GM12878 (cell line): ENCODE measurements around the gene SORL1.

Experiments
- CTCF ChIP-seq, 3 experiments: IDR thresholded peaks in 2 of 3; conservative IDR thresholded peaks in 1 of 3; 2 replicates each; pipeline ENCODE4 v1.5.1; 2011; ENCODE audit warnings: low read depth in 3 of 3, low read length in 3 of 3, mild to moderate bottlenecking in 3 of 3, control low read depth in 2 of 3, moderate library complexity in 2 of 3, inconsistent platforms in 1 of 3, mixed read lengths in 1 of 3; ENCODE audit not compliant: control insufficient read depth in 2 of 3, insufficient read depth in 1 of 3; ENCODE audit errors: extremely low read depth in 1 of 3
- HCFC1 ChIP-seq: fragments of 150-350 bp; IDR thresholded peaks from 2 replicates; pipeline ENCODE4 v1.6.1; 2014; ENCODE audit warnings: low read length
- NBN ChIP-seq: fragments of 450-650 bp; IDR thresholded peaks from 2 replicates; pipeline ENCODE4 v1.6.1; 2016
- NR2C1 ChIP-seq: fragments of 450-650 bp; IDR thresholded peaks from 2 replicates; pipeline ENCODE4 v1.6.1; 2017; ENCODE audit warnings: antibody characterized with exemption, mild to moderate bottlenecking, moderate library complexity
- RFX5 ChIP-seq: IDR thresholded peaks from 2 replicates; pipeline ENCODE4 v1.6.1; 2011; ENCODE audit warnings: low read depth, low read length, improper control_type of control experiment
- SP1 ChIP-seq: IDR thresholded peaks from one replicate; pipeline ENCODE4 v1.6.1; 2011; ENCODE audit warnings: low read depth, low read length

- no peak for TF ChIP-seq CTCF (IDR thresholded peaks at IDR 0.05 in 2 of 3, conservative IDR thresholded peaks at IDR 0.05 in 1 of 3; ENCODE audit: control insufficient read depth in 2 of 3, extremely low read depth in 1 of 3, insufficient read depth in 1 of 3, low read depth in 3 of 3, low read length in 3 of 3)
- TF ChIP-seq HCFC1 = no peak
- TF ChIP-seq SP1 = no peak
- TF ChIP-seq NR2C1 = no peak
- no peak for TF ChIP-seq NBN
- TF ChIP-seq RFX5 = no peak
Measured at GRCh38 chr11:121489823-121490222, 37.7 kb downstream of the SORL1 start.
